Stomach (tissue), 4 donors: ENCODE data around the gene SEC61G.
A peak's percentile ranks its signal among the peaks of the same experiment; 100 is the strongest.

Source experiments
- EP300 ChIP-seq: sonication (generic); formaldehyde crosslinking; IDR thresholded peaks from one replicate; pipeline ENCODE4 v1.6.1; 2017; ENCODE audit warnings: antibody characterized with exemption
- POLR2A ChIP-seq, 4 donors: fragments of 450-650 bp; IDR thresholded peaks; one replicate each; pipeline ENCODE4 v1.6.1; 2016; ENCODE audit warnings: antibody characterized with exemption in 4 of 4, control low read depth in 2 of 4, mild to moderate bottlenecking in 1 of 4, moderate library complexity in 1 of 4
- POLR2AphosphoS5 ChIP-seq, 3 donors: sonication (generic); formaldehyde crosslinking; IDR thresholded peaks; one replicate each; pipeline ENCODE4 v1.6.1; 2016; ENCODE audit warnings: antibody characterized with exemption in 3 of 3
- TF ChIP-seq, protein P1 (sequence below), 7 experiments: fragments of 450-650 bp in 4 of 7; fragments of 200-600 bp in 3 of 7; sonication (generic) in 3 of 7; IDR thresholded peaks; one replicate each; pipeline ENCODE4 v1.5.1; 2016 to 2019; ENCODE audit warnings: antibody characterized with exemption in 7 of 7, control low read depth in 2 of 7, mild to moderate bottlenecking in 1 of 7

DNA sequence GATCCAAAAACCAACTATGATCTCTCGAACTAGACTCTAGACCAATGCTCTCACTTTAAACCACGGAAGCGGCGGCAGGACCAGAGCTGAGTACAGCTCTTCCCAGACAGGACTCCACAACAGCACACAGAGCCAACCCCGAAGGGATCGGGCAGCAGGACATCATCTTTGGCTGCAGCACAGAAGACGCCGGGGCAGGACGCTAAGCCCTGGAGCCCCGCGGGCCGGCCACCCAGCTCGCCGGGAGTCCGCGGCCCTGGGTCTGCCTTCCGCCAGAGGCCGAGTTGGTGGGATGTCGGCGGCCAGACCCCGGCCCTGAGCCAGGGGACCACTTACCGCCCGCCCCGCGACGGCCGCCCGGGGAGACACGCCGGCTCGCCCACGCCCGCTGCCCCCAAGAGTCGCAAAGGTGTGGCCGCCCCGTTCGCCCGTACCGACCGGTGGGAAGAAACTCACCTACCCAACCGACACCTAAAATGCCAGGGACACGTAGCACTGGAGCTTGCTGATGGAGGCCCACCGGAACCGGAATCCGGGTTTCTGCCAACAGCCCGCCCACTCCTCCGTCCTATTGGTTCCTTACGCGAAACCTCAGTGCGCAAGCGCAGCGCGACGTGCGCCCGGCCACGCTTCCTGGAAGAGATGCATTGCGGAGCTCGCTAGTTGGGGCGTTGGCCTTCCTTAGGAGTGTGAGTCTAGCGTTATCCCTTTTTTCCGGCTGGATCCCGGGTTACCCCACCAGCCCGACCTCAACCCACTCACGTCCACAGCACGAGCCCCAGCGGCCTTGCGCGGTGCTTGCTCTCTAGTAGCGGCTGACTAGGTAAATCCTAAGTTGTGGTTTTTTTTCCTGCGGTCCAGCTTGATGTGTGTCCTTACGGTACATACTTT lies at the start of gene SEC61G:
- TF ChIP-seq, protein P1, sequence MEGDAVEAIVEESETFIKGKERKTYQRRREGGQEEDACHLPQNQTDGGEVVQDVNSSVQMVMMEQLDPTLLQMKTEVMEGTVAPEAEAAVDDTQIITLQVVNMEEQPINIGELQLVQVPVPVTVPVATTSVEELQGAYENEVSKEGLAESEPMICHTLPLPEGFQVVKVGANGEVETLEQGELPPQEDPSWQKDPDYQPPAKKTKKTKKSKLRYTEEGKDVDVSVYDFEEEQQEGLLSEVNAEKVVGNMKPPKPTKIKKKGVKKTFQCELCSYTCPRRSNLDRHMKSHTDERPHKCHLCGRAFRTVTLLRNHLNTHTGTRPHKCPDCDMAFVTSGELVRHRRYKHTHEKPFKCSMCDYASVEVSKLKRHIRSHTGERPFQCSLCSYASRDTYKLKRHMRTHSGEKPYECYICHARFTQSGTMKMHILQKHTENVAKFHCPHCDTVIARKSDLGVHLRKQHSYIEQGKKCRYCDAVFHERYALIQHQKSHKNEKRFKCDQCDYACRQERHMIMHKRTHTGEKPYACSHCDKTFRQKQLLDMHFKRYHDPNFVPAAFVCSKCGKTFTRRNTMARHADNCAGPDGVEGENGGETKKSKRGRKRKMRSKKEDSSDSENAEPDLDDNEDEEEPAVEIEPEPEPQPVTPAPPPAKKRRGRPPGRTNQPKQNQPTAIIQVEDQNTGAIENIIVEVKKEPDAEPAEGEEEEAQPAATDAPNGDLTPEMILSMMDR (IDR thresholded peaks at IDR 0.05): no peak
- TF ChIP-seq POLR2A (IDR thresholded peaks at IDR 0.05) (peak in 1 of 4 donors; percentile 86), POLR2AphosphoS5 (IDR thresholded peaks at IDR 0.05) (peak; percentile 92 to 99 (median 98)), EP300 (no peak)
